ENCODE measurements around the gene ST6GALNAC3.
"Not testable (repeated sequence)": the region's sequence is repeated elsewhere in the genome, so short reads cannot be mapped to it uniquely, and the experiment has no call there.

The ST6GALNAC3 gene

GRCh38 chr1:76292418-76293184 lies 218.1 kb downstream of the ST6GALNAC3 start:
- no peak for ATAC-seq

DNA sequence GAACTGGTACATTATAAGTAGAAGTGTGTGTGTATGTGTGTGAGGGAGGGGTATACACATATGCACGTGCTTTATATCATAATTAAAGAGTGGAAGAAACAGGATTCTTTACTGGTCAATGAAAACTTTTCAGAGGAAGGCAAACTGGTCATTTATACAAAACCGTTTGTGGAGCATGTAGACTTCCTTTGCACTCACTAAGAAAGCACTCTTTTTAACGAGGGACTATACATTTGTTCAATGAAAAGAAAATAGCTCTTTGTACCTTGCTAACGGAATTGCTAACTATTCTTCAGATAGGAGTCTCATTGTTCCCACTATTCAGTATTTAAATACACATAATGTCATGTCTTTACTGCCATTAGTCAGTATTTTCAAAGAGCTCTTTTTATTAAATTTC lies 219.3 kb downstream of the ST6GALNAC3 start:
- no peak for ATAC-seq

- peak; percentile 71 to 73 for ATAC-seq
These were observed 220.1 kb downstream of the ST6GALNAC3 start for GRCh38 chr1:76294482-76295194.

DNA sequence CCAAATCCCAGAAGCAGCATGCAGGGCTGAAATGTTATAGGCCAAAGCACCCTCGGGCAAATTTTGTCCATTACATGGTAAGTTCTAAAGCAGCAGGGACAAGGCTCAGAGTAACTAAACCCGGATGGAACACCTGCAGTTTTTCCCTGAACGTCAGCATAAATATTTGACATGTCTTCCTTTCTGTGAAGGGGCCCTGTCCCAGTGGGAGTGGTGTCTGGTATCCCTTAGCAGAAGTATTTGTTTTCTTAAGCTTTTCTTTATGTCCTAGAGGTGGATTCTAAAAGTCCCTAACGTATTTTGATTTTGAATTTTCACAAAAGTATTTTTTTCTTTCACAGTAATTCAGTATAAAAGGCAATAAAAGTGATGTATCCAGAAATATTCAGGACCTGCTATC lies 223.9 kb downstream of the ST6GALNAC3 start:
- no peak for ATAC-seq

DNA sequence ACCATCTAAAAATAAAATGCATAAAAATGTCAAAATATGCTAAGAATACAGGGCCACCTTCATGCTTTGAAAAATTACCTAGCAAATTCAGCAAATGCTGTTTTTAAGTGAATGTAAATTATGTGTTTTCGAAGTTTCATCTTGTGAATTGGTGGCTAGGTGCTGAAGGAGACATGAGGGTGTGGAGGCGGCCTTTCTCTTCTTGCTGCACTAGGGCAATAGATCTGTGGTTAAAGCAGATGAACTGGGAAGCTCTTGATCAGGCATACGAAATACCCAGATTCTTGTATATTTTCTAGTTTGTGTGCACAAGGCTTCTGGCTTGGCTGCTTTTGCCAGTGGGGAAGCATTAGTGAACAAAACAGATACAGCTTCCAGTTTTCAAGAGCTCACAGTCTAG lies 224.5 kb downstream of the ST6GALNAC3 start:
- no peak for ATAC-seq

GRCh38 chr1:76300556-76300955 lies 226.0 kb downstream of the ST6GALNAC3 start:
- ATAC-seq: no peak

DNA sequence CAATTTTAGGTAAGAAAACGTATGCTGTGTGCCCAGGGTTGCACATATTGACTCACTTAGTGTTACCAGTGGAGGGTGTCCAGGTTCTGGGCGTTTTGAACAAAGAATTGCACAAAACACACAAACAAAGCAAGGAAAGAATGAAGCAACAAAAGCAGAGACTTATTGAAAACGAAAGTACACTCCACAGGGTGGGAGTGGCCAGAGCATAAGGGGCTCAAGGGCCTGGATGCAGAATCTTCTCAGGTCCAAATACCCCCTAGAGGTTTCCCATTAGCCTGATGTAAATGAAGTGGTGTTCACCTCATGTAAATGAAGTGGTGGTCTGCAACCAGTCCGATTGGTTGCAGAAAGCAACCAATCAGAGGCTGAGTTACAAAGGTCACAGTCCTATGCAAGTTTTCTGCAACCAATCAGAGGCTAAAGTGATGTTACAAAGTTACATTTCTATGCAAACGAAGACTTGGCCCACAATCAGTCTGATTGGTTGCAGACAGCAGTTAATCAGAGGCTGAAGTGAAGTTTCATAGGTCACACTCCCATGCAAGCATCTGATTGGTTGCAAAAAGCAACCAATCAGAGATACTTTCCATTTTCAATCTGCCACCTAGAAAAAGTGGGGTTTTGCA lies 228.3 kb downstream of the ST6GALNAC3 start:
- ATAC-seq: no peak

DNA sequence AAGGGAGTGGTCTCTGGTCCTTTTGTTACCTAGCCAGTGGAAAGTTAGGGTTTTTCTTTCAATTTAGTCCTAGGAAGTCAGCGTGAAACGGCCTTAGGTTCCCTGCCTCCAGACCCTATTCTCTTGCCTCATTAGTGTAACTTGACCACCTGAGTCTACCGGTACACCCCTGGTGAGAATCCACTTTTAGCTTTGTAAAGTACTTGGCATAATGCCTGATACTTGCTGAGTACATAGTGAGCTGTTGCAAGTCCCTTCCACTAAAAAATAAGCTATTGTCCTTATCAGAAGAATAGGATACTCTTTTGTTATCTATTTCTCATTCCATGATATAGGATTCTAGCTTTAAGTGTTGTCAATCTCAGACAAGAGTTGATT lies 228.8 kb downstream of the ST6GALNAC3 start:
- ATAC-seq: no peak

- ATAC-seq: no peak
These were observed 238.8 kb downstream of the ST6GALNAC3 start for GRCh38 chr1:76313304-76313703.

DNA sequence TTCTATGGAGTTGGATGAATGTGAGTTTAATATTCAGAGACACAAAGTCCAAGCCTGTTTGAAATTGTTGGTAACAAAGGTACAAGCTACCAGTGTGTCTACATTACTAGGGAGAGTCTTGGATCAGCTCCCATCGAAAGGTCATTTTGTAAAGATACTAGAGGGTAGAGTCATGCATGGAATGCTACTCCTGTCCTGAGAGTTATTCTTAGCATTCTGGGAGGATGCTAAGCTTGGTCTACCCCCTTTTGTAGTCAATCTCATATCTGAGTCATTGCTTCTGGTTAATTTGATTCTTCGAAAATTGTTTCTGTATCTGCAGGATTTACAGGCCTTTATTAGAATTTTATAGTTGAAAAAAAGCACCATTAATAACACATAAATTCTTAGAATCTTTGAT lies 240.2 kb downstream of the ST6GALNAC3 start:
- no peak for ATAC-seq

- no peak for ATAC-seq
These were observed 242.9 kb downstream of the ST6GALNAC3 start for GRCh38 chr1:76317299-76317900.

DNA sequence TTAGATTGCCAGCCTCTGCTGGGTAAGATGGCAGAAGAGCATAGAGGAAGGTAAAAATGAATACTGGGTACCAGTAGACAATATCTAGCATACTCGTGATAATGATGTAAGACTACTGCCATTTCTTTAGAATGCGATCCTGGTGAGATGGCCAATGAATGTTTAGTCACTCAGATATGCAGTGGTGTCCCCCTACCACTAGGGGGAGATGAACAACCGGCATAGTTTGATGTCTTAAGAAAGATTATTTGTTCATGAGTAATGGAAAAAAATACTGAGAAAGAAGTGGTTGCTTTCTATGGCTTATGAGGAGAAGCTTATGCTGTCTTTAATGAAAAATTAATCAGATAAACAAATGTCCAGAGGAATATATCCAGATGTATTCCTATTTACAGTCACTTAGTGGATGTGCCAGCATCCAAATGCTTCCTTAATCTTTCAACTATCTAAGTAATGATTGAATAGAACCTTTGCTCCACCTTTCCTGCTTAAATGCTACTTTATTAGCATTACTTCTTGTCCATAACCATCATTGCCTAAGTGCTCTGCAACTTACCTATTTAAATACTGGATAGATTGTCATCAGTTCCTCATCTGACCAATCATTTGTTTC lies 256.6 kb downstream of the ST6GALNAC3 start:
- ATAC-seq: peak; percentile 61 to 65

DNA sequence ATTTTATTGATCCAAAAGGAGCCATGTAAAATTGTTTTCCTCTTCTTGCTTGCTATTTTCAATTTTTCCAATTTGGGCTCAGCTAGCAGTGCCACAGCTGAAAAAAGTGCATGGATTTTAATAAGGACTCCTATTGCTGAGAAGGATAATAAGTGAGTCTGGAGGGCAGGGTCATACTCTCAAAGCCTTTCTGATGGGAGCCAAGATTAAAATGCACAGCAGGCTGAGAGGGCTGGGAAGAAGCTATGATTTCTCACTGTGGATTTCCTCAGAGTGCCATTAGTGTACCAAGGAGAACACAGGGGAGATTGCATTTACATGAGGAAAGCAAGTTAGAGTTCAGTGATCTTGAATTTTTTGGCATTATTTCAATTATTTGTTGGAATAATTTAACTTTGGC lies 261.3 kb downstream of the ST6GALNAC3 start:
- ATAC-seq: no peak

- no peak for ATAC-seq
These were observed 262.4 kb downstream of the ST6GALNAC3 start for GRCh38 chr1:76336931-76337371.

GRCh38 chr1:76337542-76338219 lies 263.1 kb downstream of the ST6GALNAC3 start:
- no peak for ATAC-seq

GRCh38 chr1:76340056-76340455 lies 265.5 kb downstream of the ST6GALNAC3 start:
- no peak for ATAC-seq

GRCh38 chr1:76341816-76342215 lies 267.3 kb downstream of the ST6GALNAC3 start:
- not testable (repeated sequence) for ATAC-seq

DNA sequence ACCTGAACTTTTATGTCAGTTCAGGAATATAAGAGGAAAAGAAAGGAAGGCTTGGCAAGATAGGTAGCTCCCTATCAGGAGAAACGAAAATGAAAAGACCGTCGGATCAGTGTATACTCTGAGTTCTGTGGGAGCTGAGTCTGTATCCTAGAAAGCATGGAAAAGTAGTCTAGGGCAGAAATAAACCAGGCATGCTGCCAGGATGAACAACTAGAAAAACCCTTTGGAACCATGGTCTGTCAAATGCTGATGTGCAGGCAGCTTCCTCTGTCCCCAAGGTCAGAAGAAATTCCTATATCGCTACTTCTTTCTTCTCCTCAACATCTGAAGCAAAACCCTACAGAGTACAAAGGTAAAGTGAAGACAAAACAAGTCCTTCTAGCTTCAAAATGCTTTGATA lies 268.8 kb downstream of the ST6GALNAC3 start:
- ATAC-seq: no peak

- no peak for ATAC-seq
These were observed 277.1 kb downstream of the ST6GALNAC3 start for GRCh38 chr1:76351655-76352054.

- no peak for ATAC-seq
These were observed 278.3 kb downstream of the ST6GALNAC3 start for GRCh38 chr1:76352741-76353435.

DNA sequence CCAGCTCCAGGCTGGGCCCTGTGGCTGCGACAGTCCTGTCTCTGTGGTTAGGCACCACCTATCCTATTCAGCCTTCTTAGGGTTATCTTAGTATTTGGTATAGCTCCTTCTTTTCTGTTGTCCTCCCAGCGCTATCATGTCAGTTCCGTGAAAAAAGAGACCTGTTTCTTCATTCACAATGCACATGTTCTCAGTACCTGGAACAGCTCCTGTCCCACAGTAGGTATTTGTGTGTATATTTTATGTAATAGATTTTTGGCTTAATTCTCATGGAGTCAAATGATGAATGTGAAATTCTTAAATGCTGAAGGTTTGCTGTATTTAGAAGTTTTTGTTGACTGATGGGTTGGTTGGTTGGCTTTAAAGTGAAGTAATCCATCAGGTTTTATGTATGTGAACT lies 279.7 kb downstream of the ST6GALNAC3 start:
- no peak for ATAC-seq

GRCh38 chr1:76366726-76367125 lies 292.2 kb downstream of the ST6GALNAC3 start:
- ATAC-seq: no peak

All from activated CD4-positive, CD25-positive, alpha-beta regulatory T cell treated with anti-CD3 and anti-CD28 coated beads, Interleukin-2, amount 50 U/mL, for 24 hours (primary cell).